GM12864 (cell line): Measurements from ENCODE around the gene PHGDH.

Experiments used
- DNase-seq: peaks from one replicate; pipeline ENCODE4 v3.0.0-alpha.2; 2011; ENCODE audit warnings: low read depth
- H3K4me3 ChIP-seq: 2 replicates; pipeline ENCODE4 v1.5.1; 2011; ENCODE audit warnings: mild to moderate bottlenecking, low read depth, low read length, control low read depth
- TF ChIP-seq, protein P1 (sequence below): IDR thresholded peaks from 2 replicates; pipeline ENCODE4 v1.5.1; 2011; ENCODE audit warnings: low read depth, mild to moderate bottlenecking, moderate library complexity, low read length, control low read depth, inconsistent platforms; ENCODE audit errors: missing control alignments

The PHGDH gene

DNA sequence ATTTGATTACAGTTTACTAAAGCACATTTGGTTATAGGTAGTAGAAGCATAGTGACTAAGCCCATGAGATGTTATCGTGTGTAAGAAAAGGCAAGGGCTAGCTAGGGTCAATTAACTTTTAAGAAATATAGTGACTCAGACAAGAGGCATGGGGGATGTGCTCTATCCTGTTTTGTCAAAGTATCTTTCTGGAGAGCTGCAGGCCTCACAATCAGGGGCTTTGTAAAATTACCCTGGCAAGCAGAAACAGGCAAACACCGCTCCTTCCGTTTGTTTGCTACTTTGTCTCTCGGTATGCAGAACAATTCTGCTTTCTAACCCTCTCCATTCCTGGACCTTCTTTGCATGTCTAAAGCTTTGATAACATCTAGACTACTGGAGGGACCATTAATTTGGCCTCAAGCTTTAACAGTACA, 37.6 kb upstream of the PHGDH start:
- no peak overlapping the region for H3K4me3 ChIP-seq
- no peak for DNase-seq
- TF ChIP-seq, protein P1, sequence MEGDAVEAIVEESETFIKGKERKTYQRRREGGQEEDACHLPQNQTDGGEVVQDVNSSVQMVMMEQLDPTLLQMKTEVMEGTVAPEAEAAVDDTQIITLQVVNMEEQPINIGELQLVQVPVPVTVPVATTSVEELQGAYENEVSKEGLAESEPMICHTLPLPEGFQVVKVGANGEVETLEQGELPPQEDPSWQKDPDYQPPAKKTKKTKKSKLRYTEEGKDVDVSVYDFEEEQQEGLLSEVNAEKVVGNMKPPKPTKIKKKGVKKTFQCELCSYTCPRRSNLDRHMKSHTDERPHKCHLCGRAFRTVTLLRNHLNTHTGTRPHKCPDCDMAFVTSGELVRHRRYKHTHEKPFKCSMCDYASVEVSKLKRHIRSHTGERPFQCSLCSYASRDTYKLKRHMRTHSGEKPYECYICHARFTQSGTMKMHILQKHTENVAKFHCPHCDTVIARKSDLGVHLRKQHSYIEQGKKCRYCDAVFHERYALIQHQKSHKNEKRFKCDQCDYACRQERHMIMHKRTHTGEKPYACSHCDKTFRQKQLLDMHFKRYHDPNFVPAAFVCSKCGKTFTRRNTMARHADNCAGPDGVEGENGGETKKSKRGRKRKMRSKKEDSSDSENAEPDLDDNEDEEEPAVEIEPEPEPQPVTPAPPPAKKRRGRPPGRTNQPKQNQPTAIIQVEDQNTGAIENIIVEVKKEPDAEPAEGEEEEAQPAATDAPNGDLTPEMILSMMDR, result no peak

DNA sequence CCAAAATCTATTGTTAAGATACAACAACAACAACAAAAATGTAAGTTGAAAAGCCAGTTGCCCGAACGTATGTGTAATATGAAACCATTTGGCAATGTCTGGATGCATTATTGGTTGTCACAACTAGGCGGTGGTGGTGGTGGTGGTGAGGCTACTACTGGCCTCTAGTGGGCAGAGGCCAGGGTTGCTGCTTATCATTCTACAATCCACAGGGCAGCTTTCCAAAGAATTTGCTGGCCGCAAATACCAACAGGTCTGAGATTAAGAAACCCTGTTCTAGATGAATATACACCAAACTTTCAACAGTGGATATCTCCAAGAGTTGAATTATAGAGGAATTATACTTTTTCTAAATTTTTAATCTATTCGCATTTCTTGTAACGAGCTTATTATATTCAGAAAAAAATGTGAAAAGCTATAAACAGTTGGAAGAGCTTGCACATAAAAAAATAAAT, 36.9 kb upstream of the PHGDH start:
- H3K4me3 ChIP-seq, result no peak overlapping the region; the same call in 1 of the 2 replicates
- no peak for DNase-seq

DNA sequence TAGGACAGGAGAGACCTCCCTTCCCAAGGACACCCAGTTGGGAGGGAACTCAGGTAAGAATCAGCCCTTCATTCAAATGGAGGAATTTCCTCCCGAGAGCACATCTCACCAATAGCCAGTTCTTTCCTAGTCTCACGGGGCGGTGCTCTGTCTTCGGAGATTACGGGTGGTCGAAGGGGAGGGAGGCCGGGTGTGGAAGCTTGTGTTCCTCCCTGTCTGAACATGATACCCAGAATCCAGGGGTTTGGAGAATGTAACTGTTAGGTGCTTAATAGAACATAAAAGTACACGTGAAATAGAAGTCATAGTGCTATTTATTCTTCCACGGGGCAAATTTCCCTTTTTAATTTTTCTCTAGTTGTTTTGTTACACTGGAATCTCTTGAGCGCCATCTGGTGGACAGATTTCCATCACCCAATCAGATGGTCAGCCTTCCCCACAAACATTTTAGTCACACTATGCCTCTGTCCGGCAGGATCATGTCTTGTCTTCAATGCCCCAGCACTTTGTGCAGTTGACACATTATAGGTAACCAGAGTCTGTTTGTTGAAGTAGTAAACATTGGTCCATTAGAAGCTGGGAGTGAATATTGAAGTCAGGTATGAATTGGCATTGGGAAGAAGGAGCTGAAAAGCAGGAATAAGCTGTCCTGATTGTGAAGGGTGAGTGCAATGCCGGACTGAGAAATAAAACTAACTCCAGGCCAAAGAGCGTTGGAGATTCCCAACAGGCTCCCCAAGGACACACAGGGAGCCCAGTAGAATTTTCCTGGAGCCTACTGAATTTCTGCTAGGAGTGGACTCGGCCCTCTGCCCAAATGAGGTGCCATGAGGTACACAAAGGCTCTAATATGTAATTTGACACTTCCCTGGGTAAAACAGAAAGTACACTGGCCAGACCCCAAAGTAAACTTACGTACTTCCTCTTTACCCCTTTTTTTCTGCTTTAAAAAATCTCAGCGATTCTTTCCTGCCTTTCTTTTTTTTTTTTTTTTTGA, 36.1 kb upstream of the PHGDH start:
- peak overlapping the region; percentile 43 for H3K4me3 ChIP-seq
- TF ChIP-seq, protein P1, result peak; percentile 56
- peak; percentile 64 for DNase-seq

More for the DNA sequence above, 36.9 kb upstream of the PHGDH start:
- TF ChIP-seq, protein P1, result peak; percentile 73

DNA sequence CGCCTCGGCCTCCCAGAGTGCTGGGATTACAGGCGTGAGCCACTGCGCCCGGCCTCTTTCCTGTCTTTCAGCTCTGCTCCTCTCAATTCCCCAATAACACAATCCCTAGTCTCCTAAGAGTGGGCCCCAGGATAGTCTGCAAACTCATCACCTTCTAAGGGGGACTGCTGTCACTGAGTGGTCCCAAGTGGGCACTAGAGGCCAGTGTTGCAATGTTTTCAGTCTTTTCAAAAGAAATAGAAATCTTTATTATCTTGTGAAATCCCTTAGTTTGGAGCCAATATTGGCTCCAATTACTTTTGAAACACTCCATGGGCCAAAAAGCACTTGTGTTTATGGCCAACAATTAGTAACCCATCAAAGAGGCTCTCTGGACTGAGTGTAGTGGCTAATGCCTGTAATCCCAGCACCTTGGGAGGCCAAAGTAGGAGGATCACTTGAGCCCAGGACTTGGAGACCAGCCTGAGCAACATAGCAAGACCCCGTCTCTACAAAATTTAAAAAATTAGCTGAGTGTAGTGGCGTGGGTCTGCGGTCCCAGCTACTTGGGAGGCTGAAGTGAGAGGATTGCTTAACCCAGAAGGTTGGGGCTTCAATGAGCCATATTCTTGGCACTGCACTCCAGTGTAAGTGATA, 35.0 kb upstream of the PHGDH start:
- no peak for DNase-seq
- H3K4me3 ChIP-seq, result no peak overlapping the region
- TF ChIP-seq, protein P1, result no peak

DNA sequence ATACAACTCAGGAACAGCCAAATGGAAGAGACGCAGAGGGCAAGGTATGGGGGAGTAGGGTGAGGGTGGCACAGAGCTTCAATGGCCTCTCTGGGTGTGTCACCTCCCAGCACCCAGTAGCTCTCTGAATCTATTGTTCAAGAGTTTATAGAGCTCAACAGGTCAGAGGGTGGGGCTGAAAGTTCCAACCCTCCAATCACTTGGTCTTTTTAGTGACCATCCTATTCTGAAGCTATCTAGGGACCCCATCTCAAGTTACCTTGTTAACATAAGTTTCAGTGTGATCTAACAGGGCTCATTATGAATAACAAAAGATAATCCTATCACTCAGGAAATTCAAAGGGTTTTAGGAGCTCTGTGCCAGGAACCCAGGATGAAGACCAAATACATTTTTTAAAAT, 32.5 kb upstream of the PHGDH start:
- TF ChIP-seq, protein P1, result no peak
- no peak for DNase-seq
- H3K4me3 ChIP-seq, result no peak overlapping the region

DNA sequence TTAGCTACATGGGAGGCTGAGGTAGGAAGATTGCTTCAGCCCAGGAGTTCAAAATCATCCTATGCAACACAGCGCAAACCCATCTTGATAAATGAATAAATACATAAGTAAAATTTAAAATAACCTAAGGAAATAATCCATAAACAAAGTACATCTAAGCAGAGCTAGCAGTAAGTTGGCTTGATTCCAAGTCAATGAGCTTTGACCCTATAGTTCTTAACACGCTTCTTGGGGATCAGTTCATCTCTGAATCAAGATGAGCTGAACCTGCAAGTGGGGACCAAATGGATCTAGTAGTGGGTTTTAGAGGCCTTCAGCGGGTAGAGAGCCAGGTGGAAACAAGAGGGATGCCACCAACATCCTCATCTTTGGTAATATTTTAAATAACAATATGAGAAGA, 31.5 kb upstream of the PHGDH start:
- TF ChIP-seq, protein P1, result no peak
- no peak for DNase-seq
- no peak overlapping the region for H3K4me3 ChIP-seq
